GM08714 (cell line): Measurements from ENCODE around the gene INPP5D.

Experiments used
- H3K4me3 ChIP-seq: fragments of 200-500 bp; sonication (Bioruptor generic); 2 replicates; pipeline ENCODE4 v1.5.1; 2014; ENCODE audit warnings: mild to moderate bottlenecking, low read length, inconsistent platforms
- ZNF274 ChIP-seq: IDR thresholded peaks from 2 replicates; pipeline ENCODE4 v1.6.1; 2012; ENCODE audit warnings: mild to moderate bottlenecking, low read depth, low read length

INPP5D gene

DNA sequence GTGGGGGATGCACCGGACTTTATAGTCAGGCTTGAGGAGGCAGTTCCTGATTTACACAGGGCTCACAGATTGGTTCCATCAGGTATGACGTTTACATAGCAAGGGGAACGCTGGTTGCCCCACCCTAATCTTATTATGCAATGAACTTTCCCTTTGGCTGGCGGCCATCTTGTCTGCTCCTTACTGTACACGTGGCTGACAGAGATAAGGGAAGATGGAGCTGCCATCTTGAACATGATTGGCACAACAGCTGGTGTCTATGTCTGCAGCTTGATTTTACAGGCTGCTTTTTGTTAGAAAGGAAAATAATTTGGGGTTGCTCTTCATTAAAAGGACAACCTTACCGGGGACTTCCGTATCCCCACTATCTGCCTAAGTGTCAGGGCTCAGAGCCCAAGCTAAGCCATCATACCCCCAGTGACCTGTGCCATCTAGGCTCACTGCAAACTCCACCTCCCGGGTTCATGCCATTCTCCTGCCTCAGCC lies 157.8 kb downstream of the INPP5D start:
- no peak overlapping the region for H3K4me3 ChIP-seq
- TF ChIP-seq ZNF274 = no peak

DNA sequence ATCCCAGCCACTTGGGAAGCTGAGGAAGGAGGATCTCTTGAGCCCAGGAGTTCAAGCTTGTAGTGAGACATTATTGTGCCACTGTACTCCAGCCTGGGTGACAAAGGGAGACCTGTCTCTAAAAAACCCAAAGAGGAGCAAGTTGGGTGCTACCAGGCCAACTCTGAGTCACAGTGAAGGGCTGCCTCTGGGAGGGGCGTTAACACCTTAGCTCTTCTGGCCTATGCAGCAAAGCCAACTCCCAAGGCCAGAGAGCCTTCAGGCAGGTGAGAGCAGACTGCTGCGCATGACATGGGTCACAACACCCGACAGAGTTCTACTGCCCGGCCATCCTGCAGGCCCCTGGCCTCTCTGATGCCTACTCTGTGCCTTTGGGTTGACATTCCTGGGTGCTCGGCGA lies 158.7 kb downstream of the INPP5D start:
- TF ChIP-seq ZNF274 = no peak
- H3K4me3 ChIP-seq = no peak overlapping the region

GRCh38 chr2:233219848-233220247 lies 159.7 kb downstream of the INPP5D start:
- no peak overlapping the region for H3K4me3 ChIP-seq
- no peak for TF ChIP-seq ZNF274

- no peak overlapping the region for H3K4me3 ChIP-seq
- TF ChIP-seq ZNF274 = no peak
These were observed 161.4 kb downstream of the INPP5D start for GRCh38 chr2:233221378-233222063.

DNA sequence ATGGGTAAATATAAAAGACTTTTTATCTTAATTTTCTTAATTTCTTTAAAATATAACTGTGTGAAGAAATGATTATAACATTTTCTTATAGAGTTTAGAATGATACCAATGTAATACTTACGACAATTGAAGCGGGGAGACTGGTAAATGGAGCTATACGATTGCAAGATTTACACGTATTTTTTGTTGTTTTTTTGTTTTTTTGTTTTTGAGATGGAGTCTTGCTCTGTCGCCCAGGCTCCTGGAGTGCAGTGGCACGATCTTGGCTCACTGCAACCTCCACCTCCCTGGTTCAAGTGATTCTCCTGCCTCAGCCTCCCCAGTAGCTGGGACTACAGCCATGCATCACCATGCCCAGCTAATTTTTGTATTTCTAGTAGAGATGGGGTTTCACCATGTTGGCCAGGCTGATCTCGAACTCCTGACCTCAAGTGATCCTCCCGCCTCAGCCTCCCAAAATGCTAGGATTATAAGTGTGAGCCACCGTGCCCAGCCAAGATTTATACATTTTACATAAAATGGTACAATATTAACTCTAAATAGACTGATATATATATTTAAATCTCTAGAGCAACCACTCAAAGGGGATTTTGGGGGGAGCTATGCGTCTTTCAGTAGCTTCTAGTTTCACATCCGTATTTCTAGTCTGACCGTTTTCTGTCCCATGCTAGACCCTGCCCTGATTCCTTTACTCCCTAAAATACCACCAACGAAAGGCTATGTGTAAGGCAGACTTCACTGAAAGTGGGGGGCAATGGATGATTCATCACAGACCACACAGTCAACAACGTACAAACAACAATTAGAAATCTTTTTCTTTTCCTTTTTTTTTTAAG lies 163.1 kb downstream of the INPP5D start:
- no peak for TF ChIP-seq ZNF274
- no peak overlapping the region for H3K4me3 ChIP-seq

GRCh38 chr2:233225230-233226068 lies 165.3 kb downstream of the INPP5D start:
- H3K4me3 ChIP-seq = no peak overlapping the region
- no peak for TF ChIP-seq ZNF274

DNA sequence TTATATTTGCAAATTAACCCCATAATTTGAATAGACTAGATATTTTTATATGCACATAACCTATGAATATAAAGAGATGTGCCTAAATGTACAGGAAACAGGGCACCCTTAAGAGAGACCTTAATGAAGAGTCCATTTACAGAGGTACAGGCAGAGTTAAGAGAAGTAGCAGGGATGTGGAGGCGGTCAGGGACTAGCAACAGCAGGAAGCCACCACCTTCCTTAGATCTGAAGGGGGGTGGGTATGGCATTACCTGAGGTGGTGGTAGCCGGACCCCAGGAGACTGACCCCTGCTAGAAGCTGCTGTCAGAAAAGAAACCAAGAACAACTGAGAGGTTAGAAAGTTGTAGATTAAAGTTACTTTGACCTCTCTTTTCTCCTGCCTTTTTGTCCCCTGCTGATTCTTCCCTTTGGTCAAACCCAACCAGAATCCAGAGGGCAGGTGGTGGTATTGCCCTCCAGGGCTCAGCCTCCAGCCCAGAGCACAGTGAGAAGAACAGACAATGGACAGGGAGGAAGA lies 166.4 kb downstream of the INPP5D start:
- H3K4me3 ChIP-seq = no peak overlapping the region
- TF ChIP-seq ZNF274 = no peak

GRCh38 chr2:233227346-233227978 lies 167.3 kb downstream of the INPP5D start:
- no peak overlapping the region for H3K4me3 ChIP-seq
- no peak for TF ChIP-seq ZNF274

DNA sequence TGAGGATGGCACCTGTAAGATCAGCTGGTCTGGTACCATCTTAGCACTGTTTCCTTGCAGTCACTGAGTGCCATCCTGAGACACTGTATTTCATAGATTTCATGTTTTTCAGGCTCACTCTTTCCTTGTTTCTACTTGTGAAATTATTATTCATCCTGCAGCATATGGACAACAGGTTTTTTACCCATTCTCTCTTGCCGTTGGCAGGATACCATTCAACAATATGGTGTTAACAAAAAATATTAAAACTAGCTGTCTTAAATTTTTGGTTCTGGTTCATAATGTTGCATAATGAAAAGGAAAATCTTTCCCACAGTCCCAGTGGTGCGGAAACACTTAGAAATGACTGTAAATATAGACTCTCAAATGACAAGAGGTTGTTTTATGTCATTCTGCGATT lies 168.2 kb downstream of the INPP5D start:
- TF ChIP-seq ZNF274 = no peak
- H3K4me3 ChIP-seq = no peak overlapping the region

DNA sequence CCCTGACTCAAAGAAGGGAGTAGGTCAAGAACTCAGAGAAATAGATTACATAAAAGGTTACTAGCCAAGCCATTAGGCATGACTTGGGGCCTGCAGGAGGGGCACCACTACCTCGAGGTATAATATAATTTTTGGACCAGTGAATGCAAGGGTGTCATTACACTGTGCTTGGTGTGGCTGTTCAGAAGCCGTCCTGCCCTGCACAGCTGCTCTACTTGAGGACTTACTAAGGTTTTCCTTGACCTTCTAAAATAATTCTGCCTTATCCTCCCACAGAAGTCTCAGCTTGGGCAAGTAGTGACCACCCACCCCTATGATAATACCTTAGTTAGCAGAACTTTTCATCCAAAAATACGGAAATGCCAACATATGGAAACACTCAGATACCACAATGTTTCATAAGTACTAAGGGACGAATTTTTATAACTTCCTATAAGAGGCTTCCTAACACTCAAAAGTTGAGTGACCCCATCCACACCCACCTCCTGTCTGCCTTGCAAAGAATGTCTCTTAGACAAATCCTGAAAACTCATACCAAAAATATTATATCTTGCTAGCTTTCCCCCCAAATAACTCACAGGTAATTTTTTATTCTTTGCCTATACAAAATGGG lies 173.6 kb downstream of the INPP5D start:
- no peak for TF ChIP-seq ZNF274

GRCh38 chr2:233234264-233234663 lies 174.1 kb downstream of the INPP5D start:
- H3K4me3 ChIP-seq = no peak overlapping the region
- no peak for TF ChIP-seq ZNF274

More for the DNA sequence above, 173.6 kb downstream of the INPP5D start:
- H3K4me3 ChIP-seq = no peak overlapping the region

GRCh38 chr2:233234996-233235395 lies 174.9 kb downstream of the INPP5D start:
- no peak for TF ChIP-seq ZNF274

DNA sequence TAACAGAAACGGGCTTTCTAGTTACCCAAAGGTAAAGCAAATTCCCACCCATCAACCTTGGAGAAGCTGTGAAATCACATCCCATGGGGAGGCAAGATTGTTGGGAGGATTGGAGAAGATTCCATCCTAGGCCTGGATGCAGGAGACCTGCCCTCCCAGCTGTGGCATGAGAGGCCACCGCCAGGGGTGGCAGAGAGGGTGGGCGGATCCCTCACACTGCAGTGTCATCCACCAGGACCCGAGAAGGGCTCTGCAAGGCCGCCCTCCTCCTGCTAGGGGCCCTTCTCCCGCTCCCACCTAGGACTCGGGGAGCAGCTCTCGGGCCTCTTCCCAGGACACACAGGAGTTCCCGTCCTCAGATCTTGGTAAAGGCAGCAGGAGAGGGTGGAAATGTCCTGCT lies 175.8 kb downstream of the INPP5D start:
- no peak overlapping the region for H3K4me3 ChIP-seq

More at GRCh38 chr2:233234996-233235395, 174.9 kb downstream of the INPP5D start:
- no peak overlapping the region for H3K4me3 ChIP-seq

More for the DNA sequence above, 175.8 kb downstream of the INPP5D start:
- no peak for TF ChIP-seq ZNF274
